ENCODE results near the gene TECPR2.

Gene TECPR2

DNA sequence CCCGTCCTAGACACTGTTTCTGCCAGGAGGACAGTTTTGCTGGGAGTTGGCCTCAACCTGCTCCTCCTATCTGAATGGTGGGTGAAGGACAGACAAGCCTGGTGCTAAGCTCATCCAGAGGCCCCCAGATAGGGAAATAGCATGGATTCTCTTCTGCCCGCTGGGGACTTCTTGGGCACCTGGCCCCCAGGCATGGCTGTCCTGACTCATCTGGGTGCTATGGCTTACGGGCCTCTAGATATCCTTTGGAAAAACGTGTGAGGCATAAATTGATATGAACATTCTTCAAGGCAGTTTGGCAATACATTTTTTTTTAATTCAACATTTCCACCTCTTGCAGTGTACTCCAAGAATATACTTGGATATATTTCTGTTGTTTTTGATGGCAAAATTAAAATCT lies 8.6 kb downstream of the TECPR2 start:
- Histone ChIP-seq H3K9ac (ENCODE audit: low read depth in 1 of 2, low read length in 2 of 2) (no peak overlapping the region), H3K4me3 (ENCODE audit: low read length in 2 of 2) (no peak overlapping the region), H3K4me1 (ENCODE audit: control insufficient read depth in 2 of 2, insufficient read depth in 2 of 2, low read length in 2 of 2) (no peaks in the 10 kb centered on the region), H3K36me3 (ENCODE audit: control insufficient read depth in 2 of 2, insufficient read depth in 2 of 2, low read length in 2 of 2) (no peaks in the 10 kb centered on the region), H3K27me3 (ENCODE audit: control insufficient read depth in 2 of 2, insufficient read depth in 2 of 2, low read length in 2 of 2) (no peaks in the 10 kb centered on the region), H3K27ac (ENCODE audit: low read depth in 2 of 2, low read length in 2 of 2) (no peak overlapping the region), H3K9me3 (ENCODE audit: control insufficient read depth in 2 of 2, low read length in 2 of 2) (no peaks in the 10 kb centered on the region)

DNA sequence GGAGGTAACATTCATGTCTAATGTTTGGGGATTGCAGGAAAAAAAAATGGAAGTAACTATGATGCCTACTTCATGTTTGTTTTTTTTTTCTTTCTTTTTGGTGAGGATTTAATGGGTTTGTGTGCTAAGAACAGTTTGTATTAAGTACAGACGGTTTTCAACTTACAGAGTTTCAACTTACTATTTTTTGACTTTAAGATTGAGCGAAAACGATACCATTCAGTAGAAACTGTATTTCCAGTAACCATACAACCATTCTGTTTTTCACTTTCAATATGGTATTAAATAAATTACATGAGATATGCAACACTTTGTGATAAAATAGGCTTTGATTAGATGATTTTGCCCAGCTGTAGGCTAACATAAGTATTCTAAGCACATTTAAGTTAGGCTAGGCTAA lies 10.4 kb downstream of the TECPR2 start:
- peaks cover 6 to 10% of the 10 kb centered on the region in 2 donors for H3K36me3 ChIP-seq (ENCODE audit: control insufficient read depth in 2 of 2, insufficient read depth in 2 of 2, low read length in 2 of 2)
- no peaks in the 10 kb centered on the region for H3K9me3 ChIP-seq (ENCODE audit: control insufficient read depth in 2 of 2, low read length in 2 of 2)
- H3K27me3 ChIP-seq (ENCODE audit: control insufficient read depth in 2 of 2, insufficient read depth in 2 of 2, low read length in 2 of 2): no peaks in the 10 kb centered on the region
- H3K9ac ChIP-seq (ENCODE audit: low read depth in 1 of 2, low read length in 2 of 2): no peak overlapping the region
- no peaks in the 10 kb centered on the region for H3K4me1 ChIP-seq (ENCODE audit: control insufficient read depth in 2 of 2, insufficient read depth in 2 of 2, low read length in 2 of 2)
- no peak overlapping the region for H3K4me3 ChIP-seq (ENCODE audit: low read length in 2 of 2)
- H3K27ac ChIP-seq (ENCODE audit: low read depth in 2 of 2, low read length in 2 of 2): no peak overlapping the region

DNA sequence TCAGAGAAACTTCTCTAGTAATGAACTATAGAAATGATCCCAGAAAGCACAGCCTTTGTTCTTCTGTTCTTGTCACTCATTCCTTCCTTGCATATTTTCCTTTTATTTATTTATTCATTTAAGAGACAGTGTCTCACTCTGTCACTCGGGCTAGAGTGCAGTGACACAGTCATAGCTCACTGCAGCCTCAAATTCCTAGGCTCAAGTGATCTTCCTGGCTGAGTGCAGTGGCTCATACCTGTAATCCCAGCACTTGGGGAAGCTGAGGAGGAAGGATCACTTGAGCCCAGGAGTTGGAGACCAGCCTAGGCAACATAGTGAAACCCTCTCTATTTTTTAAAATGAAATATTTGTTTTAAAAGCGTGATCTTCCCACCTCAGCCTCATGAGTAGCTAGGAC lies 11.5 kb downstream of the TECPR2 start:
- peaks cover 8 to 14% of the 10 kb centered on the region in 2 donors for H3K36me3 ChIP-seq (ENCODE audit: control insufficient read depth in 2 of 2, insufficient read depth in 2 of 2, low read length in 2 of 2)
- H3K27ac ChIP-seq (ENCODE audit: low read depth in 2 of 2, low read length in 2 of 2): no peak overlapping the region

DNA sequence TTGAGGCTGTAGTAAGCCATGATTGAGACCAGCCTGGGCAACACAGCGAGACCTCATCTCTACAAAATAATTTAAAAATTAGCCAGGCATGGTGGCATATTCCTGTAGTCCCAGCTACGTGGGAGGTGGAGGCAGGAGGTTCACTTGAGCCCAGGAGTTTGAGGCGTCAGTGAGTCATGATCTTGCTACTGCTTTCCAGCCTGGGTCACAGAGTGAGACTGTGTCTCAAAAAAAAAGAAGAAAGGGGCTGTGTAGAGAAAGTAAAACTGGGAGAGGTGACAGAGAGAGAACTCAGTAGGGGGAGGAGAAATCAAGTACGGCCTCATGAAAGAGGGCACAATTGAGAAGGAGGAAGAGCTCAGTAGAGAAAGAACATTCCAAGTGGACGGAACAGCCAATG lies 12.4 kb downstream of the TECPR2 start:
- Histone ChIP-seq H3K27ac (ENCODE audit: low read depth in 2 of 2, low read length in 2 of 2) (no peak overlapping the region), H3K27me3 (ENCODE audit: control insufficient read depth in 2 of 2, insufficient read depth in 2 of 2, low read length in 2 of 2) (no peaks in the 10 kb centered on the region), H3K4me3 (ENCODE audit: low read length in 2 of 2) (no peak overlapping the region), H3K4me1 (ENCODE audit: control insufficient read depth in 2 of 2, insufficient read depth in 2 of 2, low read length in 2 of 2) (no peaks in the 10 kb centered on the region), H3K9ac (ENCODE audit: low read depth in 1 of 2, low read length in 2 of 2) (no peak overlapping the region), H3K9me3 (ENCODE audit: control insufficient read depth in 2 of 2, low read length in 2 of 2) (no peaks in the 10 kb centered on the region), H3K36me3 (ENCODE audit: control insufficient read depth in 2 of 2, insufficient read depth in 2 of 2, low read length in 2 of 2) (peaks cover 11 to 16% of the 10 kb centered on the region in 2 donors)

More for the DNA sequence above, 11.5 kb downstream of the TECPR2 start:
- Histone ChIP-seq H3K27me3 (ENCODE audit: control insufficient read depth in 2 of 2, insufficient read depth in 2 of 2, low read length in 2 of 2) (no peaks in the 10 kb centered on the region), H3K4me3 (ENCODE audit: low read length in 2 of 2) (no peak overlapping the region), H3K9ac (ENCODE audit: low read depth in 1 of 2, low read length in 2 of 2) (no peak overlapping the region), H3K9me3 (ENCODE audit: control insufficient read depth in 2 of 2, low read length in 2 of 2) (no peaks in the 10 kb centered on the region), H3K4me1 (ENCODE audit: control insufficient read depth in 2 of 2, insufficient read depth in 2 of 2, low read length in 2 of 2) (no peaks in the 10 kb centered on the region)

DNA sequence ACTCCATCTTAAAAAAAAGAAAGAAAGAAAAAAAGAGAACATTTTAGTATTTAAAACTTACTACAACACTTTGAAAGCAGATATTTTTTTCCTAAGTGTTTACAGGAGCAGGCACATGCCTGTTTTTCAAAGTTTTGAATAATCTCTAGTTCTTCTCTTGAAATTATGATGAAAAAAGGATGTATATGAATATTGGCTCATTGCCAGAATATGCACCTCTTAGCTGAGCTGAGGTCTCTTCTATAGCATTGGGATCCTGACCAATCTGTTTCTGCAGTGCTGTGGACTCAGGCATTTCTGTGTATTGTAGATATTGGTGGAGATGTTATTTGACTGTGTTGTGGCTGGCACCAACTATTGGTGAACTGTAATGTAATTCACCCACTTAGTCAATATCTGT lies 15.0 kb downstream of the TECPR2 start:
- no peaks in the 10 kb centered on the region for H3K27me3 ChIP-seq (ENCODE audit: control insufficient read depth in 2 of 2, insufficient read depth in 2 of 2, low read length in 2 of 2)
- H3K9ac ChIP-seq (ENCODE audit: low read depth in 1 of 2, low read length in 2 of 2): no peak overlapping the region
- no peak overlapping the region for H3K4me3 ChIP-seq (ENCODE audit: low read length in 2 of 2)
- H3K4me1 ChIP-seq (ENCODE audit: control insufficient read depth in 2 of 2, insufficient read depth in 2 of 2, low read length in 2 of 2): no peaks in the 10 kb centered on the region
- no peak overlapping the region for H3K27ac ChIP-seq (ENCODE audit: low read depth in 2 of 2, low read length in 2 of 2)
- H3K9me3 ChIP-seq (ENCODE audit: control insufficient read depth in 2 of 2, low read length in 2 of 2): no peaks in the 10 kb centered on the region
- peaks cover 11 to 18% of the 10 kb centered on the region in 2 donors for H3K36me3 ChIP-seq (ENCODE audit: control insufficient read depth in 2 of 2, insufficient read depth in 2 of 2, low read length in 2 of 2)

DNA sequence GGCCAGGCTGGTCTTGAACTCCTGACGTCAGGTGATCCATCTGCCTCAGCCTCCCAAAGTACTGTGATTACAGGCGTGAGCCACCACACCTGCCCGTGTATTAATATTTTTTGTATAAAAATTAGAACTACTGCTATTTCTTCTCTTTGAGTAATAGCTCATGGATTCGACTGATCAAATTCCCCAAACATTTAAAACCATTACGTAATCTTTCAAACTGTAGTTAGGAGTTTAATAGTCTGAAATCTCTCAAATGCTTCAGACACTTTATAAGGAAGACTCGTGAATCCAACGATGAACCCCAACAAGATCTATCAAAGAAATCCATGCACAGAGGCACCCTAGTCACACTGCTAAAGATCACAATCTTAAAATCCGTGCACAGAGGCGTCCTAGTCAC lies 16.1 kb downstream of the TECPR2 start:
- H3K4me3 ChIP-seq (ENCODE audit: low read length in 2 of 2): no peak overlapping the region
- no peak overlapping the region for H3K27ac ChIP-seq (ENCODE audit: low read depth in 2 of 2, low read length in 2 of 2)
- H3K36me3 ChIP-seq (ENCODE audit: control insufficient read depth in 2 of 2, insufficient read depth in 2 of 2, low read length in 2 of 2): peaks cover 11 to 18% of the 10 kb centered on the region in 2 donors
- H3K9me3 ChIP-seq (ENCODE audit: control insufficient read depth in 2 of 2, low read length in 2 of 2): no peaks in the 10 kb centered on the region
- H3K27me3 ChIP-seq (ENCODE audit: control insufficient read depth in 2 of 2, insufficient read depth in 2 of 2, low read length in 2 of 2): no peaks in the 10 kb centered on the region
- H3K4me1 ChIP-seq (ENCODE audit: control insufficient read depth in 2 of 2, insufficient read depth in 2 of 2, low read length in 2 of 2): no peaks in the 10 kb centered on the region
- H3K9ac ChIP-seq (ENCODE audit: low read depth in 1 of 2, low read length in 2 of 2): no peak overlapping the region

DNA sequence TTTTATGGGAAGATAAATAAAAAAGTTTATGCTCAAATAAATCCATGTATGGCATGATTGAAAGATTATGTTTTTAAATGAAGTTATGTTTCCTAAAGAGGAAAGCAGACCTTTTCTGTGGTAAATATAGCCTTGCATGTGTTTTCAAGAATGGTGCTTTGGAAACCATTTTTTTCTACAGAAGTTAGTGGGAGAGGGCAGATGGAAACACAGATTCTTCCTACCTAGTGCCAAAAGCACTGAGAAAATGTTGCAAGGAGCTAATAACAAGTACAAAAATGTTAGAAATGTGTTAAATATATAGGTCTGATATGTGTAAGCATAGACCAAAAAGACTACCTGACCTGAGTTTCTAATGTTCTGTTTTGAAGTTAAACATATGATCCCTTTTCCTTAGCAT lies 24.3 kb downstream of the TECPR2 start:
- Histone ChIP-seq H3K27ac (ENCODE audit: low read depth in 2 of 2, low read length in 2 of 2) (no peak overlapping the region), H3K9ac (ENCODE audit: low read depth in 1 of 2, low read length in 2 of 2) (no peak overlapping the region)

DNA sequence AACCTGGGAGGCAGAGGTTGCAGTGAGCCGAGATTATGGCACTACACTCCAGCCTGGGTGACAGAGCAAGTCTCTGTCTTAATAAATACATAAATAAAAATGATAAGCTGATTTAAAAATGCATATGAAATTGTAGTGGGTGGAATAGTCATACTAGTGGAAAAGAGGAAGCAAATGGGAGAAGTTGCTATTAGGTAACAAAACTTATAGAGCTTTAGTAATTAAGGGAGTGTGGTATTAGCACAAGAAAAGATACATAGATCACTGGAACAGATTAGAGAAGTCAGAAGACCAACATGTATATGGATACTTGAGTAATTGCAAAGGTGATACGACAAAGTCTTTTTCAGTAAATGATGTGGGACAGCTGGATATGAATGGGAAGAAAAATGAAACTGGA lies 26.5 kb downstream of the TECPR2 start:
- Histone ChIP-seq H3K36me3 (ENCODE audit: control insufficient read depth in 2 of 2, insufficient read depth in 2 of 2, low read length in 2 of 2) (peaks cover 2 to 3% of the 10 kb centered on the region in 2 donors), H3K9me3 (ENCODE audit: control insufficient read depth in 2 of 2, low read length in 2 of 2) (no peaks in the 10 kb centered on the region), H3K9ac (ENCODE audit: low read depth in 1 of 2, low read length in 2 of 2) (no peak overlapping the region), H3K27me3 (ENCODE audit: control insufficient read depth in 2 of 2, insufficient read depth in 2 of 2, low read length in 2 of 2) (no peaks in the 10 kb centered on the region), H3K27ac (ENCODE audit: low read depth in 2 of 2, low read length in 2 of 2) (peak overlapping the region; percentile 13 to 58), H3K4me3 (ENCODE audit: low read length in 2 of 2) (no peak overlapping the region), H3K4me1 (ENCODE audit: control insufficient read depth in 2 of 2, insufficient read depth in 2 of 2, low read length in 2 of 2) (peaks cover 9 to 11% of the 10 kb centered on the region in 2 donors)

More for the DNA sequence above, 24.3 kb downstream of the TECPR2 start:
- Histone ChIP-seq H3K4me1 (ENCODE audit: control insufficient read depth in 2 of 2, insufficient read depth in 2 of 2, low read length in 2 of 2) (peaks cover 9 to 11% of the 10 kb centered on the region in 2 donors), H3K36me3 (ENCODE audit: control insufficient read depth in 2 of 2, insufficient read depth in 2 of 2, low read length in 2 of 2) (peaks cover 2 to 3% of the 10 kb centered on the region in 2 donors), H3K4me3 (ENCODE audit: low read length in 2 of 2) (no peak overlapping the region), H3K9me3 (ENCODE audit: control insufficient read depth in 2 of 2, low read length in 2 of 2) (no peaks in the 10 kb centered on the region), H3K27me3 (ENCODE audit: control insufficient read depth in 2 of 2, insufficient read depth in 2 of 2, low read length in 2 of 2) (no peaks in the 10 kb centered on the region)

DNA sequence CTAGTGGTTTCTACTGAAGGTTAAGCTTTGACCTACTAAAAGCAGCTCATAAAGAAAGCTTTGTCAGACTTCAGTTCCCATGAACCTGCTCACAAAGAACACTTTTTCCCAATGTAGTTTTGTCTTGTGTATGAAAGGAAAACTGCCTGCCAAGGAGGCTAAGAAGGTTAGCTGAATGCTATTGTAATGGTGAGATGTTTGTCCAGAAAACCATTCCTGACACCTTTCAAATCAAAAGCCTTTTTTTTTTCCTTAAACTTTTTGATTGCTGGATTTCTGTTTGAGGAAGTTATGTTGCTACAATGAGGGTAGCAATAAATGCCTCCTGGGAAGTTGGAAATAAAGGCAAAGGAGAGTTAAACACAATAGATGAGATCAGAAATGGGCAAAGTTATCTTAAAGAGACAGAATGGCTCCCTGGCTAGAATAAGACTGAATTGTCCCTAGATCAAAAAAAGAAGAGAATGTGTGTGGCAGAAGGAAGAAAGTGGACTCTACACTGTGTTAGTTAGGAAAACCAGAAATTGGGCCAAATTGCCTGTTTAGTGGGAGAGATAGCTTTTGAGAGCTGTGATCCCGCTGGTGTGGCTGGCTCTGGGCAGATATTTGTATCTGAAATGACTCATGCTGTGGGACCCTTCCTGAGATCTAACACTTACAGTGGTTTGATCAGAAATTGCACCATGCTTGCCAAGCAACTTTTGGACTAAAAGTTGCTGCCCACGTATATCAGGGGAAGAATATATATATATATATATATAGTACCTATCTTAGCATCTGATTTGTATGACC lies 27.5 kb downstream of the TECPR2 start:
- no peaks in the 10 kb centered on the region for H3K27me3 ChIP-seq (ENCODE audit: control insufficient read depth in 2 of 2, insufficient read depth in 2 of 2, low read length in 2 of 2)
- H3K9me3 ChIP-seq (ENCODE audit: control insufficient read depth in 2 of 2, low read length in 2 of 2): no peaks in the 10 kb centered on the region
- H3K36me3 ChIP-seq (ENCODE audit: control insufficient read depth in 2 of 2, insufficient read depth in 2 of 2, low read length in 2 of 2): peaks cover 2 to 3% of the 10 kb centered on the region in 2 donors
- H3K4me3 ChIP-seq (ENCODE audit: low read length in 2 of 2): no peak overlapping the region
- H3K4me1 ChIP-seq (ENCODE audit: control insufficient read depth in 2 of 2, insufficient read depth in 2 of 2, low read length in 2 of 2): peaks cover 9 to 11% of the 10 kb centered on the region in 2 donors
- peak overlapping the region in 1 of 2 donors; percentile 9 for H3K9ac ChIP-seq (ENCODE audit: low read depth in 1 of 2, low read length in 2 of 2)
- H3K27ac ChIP-seq (ENCODE audit: low read depth in 2 of 2, low read length in 2 of 2): peak overlapping the region; percentile 58 to 69

DNA sequence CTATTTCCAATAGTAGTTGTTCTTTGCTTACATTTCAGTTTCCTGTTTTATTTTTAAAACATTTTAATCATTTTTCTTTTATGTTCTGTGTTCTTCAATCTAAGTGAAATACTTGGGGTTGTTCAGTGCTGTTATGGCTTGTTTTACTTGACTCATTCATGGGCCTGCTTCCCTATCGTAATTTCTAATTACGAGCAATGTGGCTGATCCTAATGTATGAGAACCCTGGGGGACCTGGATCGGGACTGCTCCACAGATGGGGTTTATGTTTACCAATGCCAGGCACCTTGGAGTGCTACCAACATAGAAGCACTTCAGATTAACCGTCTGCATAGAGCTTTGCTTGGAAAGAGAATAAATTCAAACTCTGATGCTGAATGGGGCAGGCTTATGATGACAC lies 29.8 kb downstream of the TECPR2 start:
- H3K27me3 ChIP-seq (ENCODE audit: control insufficient read depth in 2 of 2, insufficient read depth in 2 of 2, low read length in 2 of 2): no peaks in the 10 kb centered on the region
- no peak overlapping the region for H3K9ac ChIP-seq (ENCODE audit: low read depth in 1 of 2, low read length in 2 of 2)
- no peak overlapping the region for H3K27ac ChIP-seq (ENCODE audit: low read depth in 2 of 2, low read length in 2 of 2)
- peaks cover 9 to 11% of the 10 kb centered on the region in 2 donors for H3K4me1 ChIP-seq (ENCODE audit: control insufficient read depth in 2 of 2, insufficient read depth in 2 of 2, low read length in 2 of 2)
- no peak overlapping the region for H3K4me3 ChIP-seq (ENCODE audit: low read length in 2 of 2)
- no peaks in the 10 kb centered on the region for H3K9me3 ChIP-seq (ENCODE audit: control insufficient read depth in 2 of 2, low read length in 2 of 2)
- peaks cover 2 to 3% of the 10 kb centered on the region in 2 donors for H3K36me3 ChIP-seq (ENCODE audit: control insufficient read depth in 2 of 2, insufficient read depth in 2 of 2, low read length in 2 of 2)

All from mucosa of rectum (tissue), 2 donors.